ENCODE results near the gene ABI2. TPM values are rescaled to one million over a fixed set of nuclear protein-coding genes. Genes with fewer than 3 reads are reported as not detected.

The ABI2 gene
- total and polyA plus RNA-seq, 2 donors from 2014 or later: 26.7 to 66.6 TPM

DNA sequence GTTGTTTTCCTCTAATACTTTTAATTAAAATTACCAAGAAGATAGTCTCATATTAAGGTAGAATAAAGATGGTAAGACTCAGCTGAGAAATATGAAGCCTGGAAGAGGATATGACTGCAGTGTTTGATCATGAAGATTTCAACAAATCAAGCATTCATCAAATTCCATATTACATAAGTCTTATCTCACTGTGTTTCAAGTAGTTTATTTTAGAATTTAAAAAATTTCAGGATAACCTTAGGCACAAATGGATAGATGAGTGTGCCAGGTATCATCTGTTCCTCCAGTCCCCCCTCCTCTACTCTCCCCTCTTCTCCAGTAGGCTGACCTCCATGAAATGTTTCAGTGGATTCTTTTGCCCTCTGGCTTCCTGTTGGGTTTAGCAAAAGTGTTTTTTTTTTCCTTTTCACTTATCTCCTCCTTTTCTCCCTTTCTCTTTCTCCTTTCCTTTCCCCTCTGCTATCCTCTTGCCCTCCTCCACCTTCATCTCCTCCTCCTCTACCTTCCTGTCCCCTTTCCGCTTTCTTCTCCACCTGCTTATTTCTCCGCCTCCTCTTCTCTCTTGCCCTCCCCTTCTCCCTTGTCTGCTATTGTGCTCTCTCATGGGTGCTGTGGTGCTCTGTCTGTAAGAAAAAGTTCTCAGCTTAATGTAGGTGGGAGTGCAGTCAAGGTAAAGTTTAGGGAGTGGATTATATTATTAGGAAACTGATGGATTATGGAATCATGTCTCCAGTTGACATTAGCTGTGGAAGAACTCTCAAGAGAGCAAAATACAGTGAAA is 72.8 kb downstream of the ABI2 start:
- TF ChIP-seq, protein P1, sequence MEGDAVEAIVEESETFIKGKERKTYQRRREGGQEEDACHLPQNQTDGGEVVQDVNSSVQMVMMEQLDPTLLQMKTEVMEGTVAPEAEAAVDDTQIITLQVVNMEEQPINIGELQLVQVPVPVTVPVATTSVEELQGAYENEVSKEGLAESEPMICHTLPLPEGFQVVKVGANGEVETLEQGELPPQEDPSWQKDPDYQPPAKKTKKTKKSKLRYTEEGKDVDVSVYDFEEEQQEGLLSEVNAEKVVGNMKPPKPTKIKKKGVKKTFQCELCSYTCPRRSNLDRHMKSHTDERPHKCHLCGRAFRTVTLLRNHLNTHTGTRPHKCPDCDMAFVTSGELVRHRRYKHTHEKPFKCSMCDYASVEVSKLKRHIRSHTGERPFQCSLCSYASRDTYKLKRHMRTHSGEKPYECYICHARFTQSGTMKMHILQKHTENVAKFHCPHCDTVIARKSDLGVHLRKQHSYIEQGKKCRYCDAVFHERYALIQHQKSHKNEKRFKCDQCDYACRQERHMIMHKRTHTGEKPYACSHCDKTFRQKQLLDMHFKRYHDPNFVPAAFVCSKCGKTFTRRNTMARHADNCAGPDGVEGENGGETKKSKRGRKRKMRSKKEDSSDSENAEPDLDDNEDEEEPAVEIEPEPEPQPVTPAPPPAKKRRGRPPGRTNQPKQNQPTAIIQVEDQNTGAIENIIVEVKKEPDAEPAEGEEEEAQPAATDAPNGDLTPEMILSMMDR (IDR thresholded peaks at IDR 0.05; ENCODE audit: borderline replicate concordance, extremely low read depth, insufficient read depth): no peak
- Histone ChIP-seq H3K9ac (ENCODE audit: low read length in 3 of 3) (no peak overlapping the region), H3K4me3 (ENCODE audit: low read length in 3 of 3) (no peak overlapping the region), H3K9me3 (ENCODE audit: control insufficient read depth in 2 of 3, insufficient read depth in 1 of 3, low read length in 3 of 3) (peaks cover 0 to 4% (median 0%) of the 10 kb centered on the region in 3 donors), H3K4me1 (ENCODE audit: control insufficient read depth in 2 of 3, insufficient read depth in 2 of 3, low read depth in 1 of 3, low read length in 3 of 3) (no peaks in the 10 kb centered on the region), H3K27me3 (ENCODE audit: control insufficient read depth, insufficient read depth, low read length) (no peaks in the 10 kb centered on the region), H3K27ac (ENCODE audit: low read depth in 2 of 2, low read length in 2 of 2) (no peak overlapping the region), H3K36me3 (ENCODE audit: control insufficient read depth in 2 of 3, insufficient read depth in 3 of 3, low read length in 3 of 3) (peaks cover 0 to 11% (median 2%) of the 10 kb centered on the region in 3 donors)
- intact Hi-C loops (cut with DNase I): no loop called here
- FAIRE-seq (no peak), DNase-seq (no peak)

DNA sequence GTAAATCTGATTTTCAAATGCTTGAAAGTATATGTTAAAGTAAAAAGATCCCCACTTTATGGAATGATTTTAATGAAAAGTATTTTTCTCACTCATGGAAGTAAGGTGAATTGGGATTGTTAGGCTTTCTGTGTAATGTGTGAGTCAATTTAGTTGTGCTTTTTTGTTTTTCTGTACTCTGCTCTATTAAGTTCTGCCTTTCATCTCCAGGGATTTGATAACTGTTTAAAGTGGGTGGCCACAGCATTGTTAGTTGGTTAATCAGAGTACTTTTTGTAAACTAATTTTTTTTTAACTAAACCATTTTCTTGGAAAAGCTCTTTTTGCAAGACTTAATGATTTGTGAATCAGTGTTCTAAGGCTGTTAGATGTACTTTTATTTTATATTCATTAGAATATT is 76.8 kb downstream of the ABI2 start:
- Histone ChIP-seq H3K27ac (ENCODE audit: low read depth in 2 of 2, low read length in 2 of 2) (no peak overlapping the region), H3K36me3 (ENCODE audit: control insufficient read depth in 2 of 3, insufficient read depth in 3 of 3, low read length in 3 of 3) (peaks cover 0 to 10% (median 5%) of the 10 kb centered on the region in 3 donors), H3K4me3 (ENCODE audit: low read length in 3 of 3) (no peak overlapping the region), H3K9ac (ENCODE audit: low read length in 3 of 3) (no peak overlapping the region), H3K4me1 (ENCODE audit: control insufficient read depth in 2 of 3, insufficient read depth in 2 of 3, low read depth in 1 of 3, low read length in 3 of 3) (no peaks in the 10 kb centered on the region), H3K9me3 (ENCODE audit: control insufficient read depth in 2 of 3, insufficient read depth in 1 of 3, low read length in 3 of 3) (no peaks in the 10 kb centered on the region), H3K27me3 (ENCODE audit: control insufficient read depth, insufficient read depth, low read length) (no peaks in the 10 kb centered on the region)
- intact Hi-C loops (cut with DNase I): no loop called here
- FAIRE-seq: no peak
- TF ChIP-seq, protein P1 (IDR thresholded peaks at IDR 0.05; ENCODE audit: borderline replicate concordance, extremely low read depth, insufficient read depth): no peak
- DNase-seq: no peak

DNA sequence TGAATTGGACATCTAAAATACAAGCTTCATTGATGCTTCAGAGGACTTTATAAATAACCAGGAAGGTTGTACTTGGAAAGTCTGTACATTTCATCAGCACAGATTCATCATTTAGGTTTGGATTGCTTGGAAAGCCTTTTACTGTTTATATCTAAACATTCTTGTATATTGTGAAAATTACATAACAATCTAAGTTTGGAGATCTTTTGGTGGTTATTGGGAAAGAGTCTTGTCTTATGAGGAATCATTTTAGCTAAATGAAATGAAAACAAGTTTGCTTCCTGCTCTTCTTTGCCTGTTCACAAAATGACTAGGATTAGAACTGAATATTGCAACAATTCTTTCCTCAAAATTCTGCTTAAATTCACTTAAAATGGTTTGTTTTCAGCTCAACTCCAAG is 79.3 kb downstream of the ABI2 start:
- no peak overlapping the region for H3K9ac ChIP-seq (ENCODE audit: low read length in 3 of 3)
- H3K36me3 ChIP-seq (ENCODE audit: control insufficient read depth in 2 of 3, insufficient read depth in 3 of 3, low read length in 3 of 3): peaks cover 0 to 10% (median 5%) of the 10 kb centered on the region in 3 donors

More for the DNA sequence above, 79.3 kb downstream of the ABI2 start:
- no peak overlapping the region for H3K27ac ChIP-seq (ENCODE audit: low read depth in 2 of 2, low read length in 2 of 2)
- intact Hi-C loops (cut with DNase I): no loop called here
- peaks cover 0 to 9% (median 0%) of the 10 kb centered on the region in 3 donors for H3K4me1 ChIP-seq (ENCODE audit: control insufficient read depth in 2 of 3, insufficient read depth in 2 of 3, low read depth in 1 of 3, low read length in 3 of 3)
- TF ChIP-seq, protein P1 (IDR thresholded peaks at IDR 0.05; ENCODE audit: borderline replicate concordance, extremely low read depth, insufficient read depth): no peak
- DNase-seq (no peak), FAIRE-seq (no peak)
- H3K9me3 ChIP-seq (ENCODE audit: control insufficient read depth in 2 of 3, insufficient read depth in 1 of 3, low read length in 3 of 3): no peaks in the 10 kb centered on the region
- no peaks in the 10 kb centered on the region for H3K27me3 ChIP-seq (ENCODE audit: control insufficient read depth, insufficient read depth, low read length)
- no peak overlapping the region for H3K4me3 ChIP-seq (ENCODE audit: low read length in 3 of 3)

All from kidney (tissue), 14 donors.